ENCODE results near the gene ANKMY1. TPM values are rescaled to one million over a fixed set of nuclear protein-coding genes. Genes with fewer than 3 reads are reported as not detected.

Gene ANKMY1
- total and polyA plus RNA-seq, 8 donors: 3.1 to 79.4 (median 9.7) TPM

DNA sequence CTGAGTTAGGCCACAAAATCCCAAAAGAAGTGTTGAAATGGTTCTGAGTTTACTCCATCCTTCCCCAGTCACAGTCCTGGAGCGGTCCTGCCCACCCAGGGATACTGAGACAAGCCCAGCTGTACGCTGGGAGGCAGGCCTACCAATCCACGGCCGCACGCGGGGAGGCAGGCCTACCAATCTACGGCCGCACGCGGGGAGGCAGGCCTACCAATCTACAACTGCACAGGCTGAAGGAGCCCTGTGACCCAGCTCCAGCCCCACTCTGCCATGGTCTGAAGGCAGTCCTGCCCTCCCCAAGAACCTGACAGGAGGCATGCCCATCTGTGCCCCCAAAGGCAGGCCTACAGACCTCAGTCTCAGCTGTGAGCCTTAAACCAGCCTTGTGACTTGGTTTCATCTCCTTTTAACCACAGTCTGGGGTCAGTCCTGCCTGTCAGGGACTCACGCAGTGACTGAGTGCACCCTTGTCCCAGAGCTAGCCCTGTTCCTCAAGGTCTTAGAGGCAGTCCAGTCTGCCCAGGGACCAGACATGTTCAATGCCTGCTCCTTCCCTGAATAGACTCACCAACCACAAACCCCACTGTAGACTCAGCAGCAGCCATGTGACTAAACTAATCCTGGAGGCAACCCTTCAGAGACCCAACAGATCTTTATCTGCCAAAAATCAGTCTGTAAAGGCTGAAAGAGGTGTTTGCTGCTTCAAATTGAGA lies 85.6 kb downstream of the ANKMY1 start:
- no peak for TF ChIP-seq CTCF (IDR thresholded peaks at IDR 0.05)
- no peak for TF ChIP-seq POLR2AphosphoS5 (IDR thresholded peaks at IDR 0.05)
- no peak for TF ChIP-seq EP300 (IDR thresholded peaks at IDR 0.05)
- no peak for TF ChIP-seq POLR2A (IDR thresholded peaks at IDR 0.05)
- intact Hi-C loops (cut with DNase I; ENCODE audit: low total_unique reads): no loop called here
- Histone ChIP-seq H3K4me3 (no peak overlapping the region), H3K36me3 (peaks cover 0 to 11% (median 0%) of the 10 kb centered on the region in 4 donors), H3K4me1 (no peaks in the 10 kb centered on the region), H3K9me3 (peaks cover 0 to 24% (median 15%) of the 10 kb centered on the region in 4 donors), H3K27ac (no peak overlapping the region), H3K27me3 (no peaks in the 10 kb centered on the region)
- WGBS, 5 donors: 91 to 100% (median 98%) methylated on average over 11 of the region's 11 CpGs
- no peak for DNase-seq

- DNase-seq: no peak
- Histone ChIP-seq H3K4me1 (no peaks in the 10 kb centered on the region), H3K36me3 (peaks cover 0 to 36% (median 16%) of the 10 kb centered on the region in 4 donors), H3K9me3 (peaks cover 0 to 19% (median 11%) of the 10 kb centered on the region in 4 donors), H3K4me3 (no peak overlapping the region), H3K27me3 (no peaks in the 10 kb centered on the region), H3K27ac (no peak overlapping the region)
- intact Hi-C loops (cut with DNase I; ENCODE audit: low total_unique reads): no loop called here
- TF ChIP-seq CTCF (IDR thresholded peaks at IDR 0.05): no peak
- no peak for TF ChIP-seq POLR2AphosphoS5 (IDR thresholded peaks at IDR 0.05)
- TF ChIP-seq EP300 (IDR thresholded peaks at IDR 0.05): no peak
- no peak for TF ChIP-seq POLR2A (IDR thresholded peaks at IDR 0.05)
- 80 to 94% (median 91%) methylated on average over 6 of the region's 6 CpGs for WGBS, 5 donors
Observed at GRCh38 chr2:240469740-240470139, 88.0 kb downstream of the ANKMY1 start.

DNA sequence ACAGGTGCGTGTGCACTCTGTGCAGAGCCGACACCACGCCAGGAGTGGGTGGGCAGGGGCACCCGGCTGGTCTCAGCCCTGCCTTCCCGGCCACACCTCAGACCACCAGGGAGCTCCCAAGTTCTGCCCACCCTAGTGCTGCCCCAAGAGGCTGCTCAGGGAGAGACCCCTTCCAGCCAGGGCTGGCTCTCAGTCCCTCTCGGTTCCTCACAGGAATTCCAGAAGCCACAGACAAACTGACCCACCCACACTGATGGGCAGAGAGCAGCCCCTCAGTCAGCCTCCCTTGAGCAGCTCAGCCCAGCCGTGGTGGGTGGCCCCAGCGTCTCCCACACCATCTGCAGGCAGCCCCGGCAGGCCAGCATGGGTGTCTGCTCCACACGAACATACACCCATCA lies 88.5 kb downstream of the ANKMY1 start:
- H3K4me3 ChIP-seq: no peak overlapping the region
- intact Hi-C loops (cut with DNase I; ENCODE audit: low total_unique reads): no loop called here
- no peaks in the 10 kb centered on the region for H3K27me3 ChIP-seq
- peaks cover 0 to 41% (median 19%) of the 10 kb centered on the region in 4 donors for H3K36me3 ChIP-seq
- H3K9me3 ChIP-seq: peaks cover 0 to 19% (median 10%) of the 10 kb centered on the region in 4 donors
- 33 to 78% (median 54%) methylated on average over 8 to 10 of the region's 10 CpGs for WGBS, 5 donors
- TF ChIP-seq POLR2A (IDR thresholded peaks at IDR 0.05) (no peak), CTCF (IDR thresholded peaks at IDR 0.05) (no peak), POLR2AphosphoS5 (IDR thresholded peaks at IDR 0.05) (no peak), EP300 (IDR thresholded peaks at IDR 0.05) (no peak)
- peak in 1 of 2 donors; percentile 13 for DNase-seq
- H3K27ac ChIP-seq: no peak overlapping the region
- H3K4me1 ChIP-seq: no peaks in the 10 kb centered on the region

DNA sequence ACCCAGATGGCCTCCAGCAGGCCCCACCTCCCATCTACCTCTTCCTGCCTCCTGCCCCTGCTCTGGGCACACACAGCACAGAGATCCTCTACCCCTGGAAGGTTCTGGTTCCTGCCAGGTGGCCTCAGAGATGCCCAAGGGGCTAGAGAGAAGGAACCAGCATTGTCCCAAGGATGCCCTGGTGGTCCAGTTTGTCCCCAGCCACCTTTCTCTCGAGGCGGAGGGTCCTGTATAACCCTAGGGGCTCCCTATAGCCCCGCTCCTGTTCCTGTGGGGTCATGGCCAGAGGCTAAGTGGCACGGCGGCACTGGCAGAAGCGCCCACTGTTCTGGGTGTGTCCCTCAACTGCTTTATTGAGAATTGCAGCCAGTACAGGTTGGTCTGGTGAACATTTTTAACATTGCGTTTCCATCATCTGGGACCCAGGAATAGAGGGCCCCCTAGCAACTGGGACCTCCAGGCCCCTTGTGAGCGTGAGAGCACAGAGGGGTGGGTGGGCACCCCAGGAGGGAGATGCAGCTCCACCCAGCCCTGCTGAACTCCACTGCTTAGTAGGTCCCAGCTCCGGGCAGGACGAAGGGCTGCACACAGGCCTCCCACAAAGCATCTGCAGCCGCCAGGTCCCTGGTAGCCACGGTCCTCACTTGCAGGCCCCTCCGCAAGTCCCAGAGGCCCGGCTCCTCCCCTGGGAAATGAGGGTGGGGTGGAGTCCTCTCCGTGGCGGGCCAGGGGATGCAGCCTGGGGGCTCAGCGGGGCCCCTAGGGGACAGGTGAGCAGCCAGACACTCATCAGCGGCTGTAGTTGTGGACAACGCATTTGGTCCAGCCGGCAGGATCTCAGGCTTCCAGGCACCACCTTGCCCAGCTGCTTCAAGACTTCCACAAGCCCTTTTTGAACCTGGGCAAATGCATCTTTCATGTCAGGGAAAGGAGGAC lies 89.2 kb downstream of the ANKMY1 start:
- no peak overlapping the region for H3K4me3 ChIP-seq
- H3K9me3 ChIP-seq: peaks cover 0 to 14% (median 7%) of the 10 kb centered on the region in 4 donors
- TF ChIP-seq EP300 (IDR thresholded peaks at IDR 0.05) (no peak), POLR2AphosphoS5 (IDR thresholded peaks at IDR 0.05) (no peak), POLR2A (IDR thresholded peaks at IDR 0.05) (no peak), CTCF (IDR thresholded peaks at IDR 0.05) (no peak)
- 70 to 86% (median 76%) methylated on average over 7 to 20 of the region's 20 CpGs for WGBS, 5 donors
- H3K36me3 ChIP-seq: peaks cover 0 to 48% (median 24%) of the 10 kb centered on the region in 4 donors
- no peaks in the 10 kb centered on the region for H3K4me1 ChIP-seq
- H3K27me3 ChIP-seq: no peaks in the 10 kb centered on the region
- H3K27ac ChIP-seq: no peak overlapping the region
- peak in 1 of 2 donors; percentile 11 for DNase-seq
- intact Hi-C loops (cut with DNase I; ENCODE audit: low total_unique reads): no loop called here

Measured in stomach (tissue), 9 donors.